Choroid plexus epithelial cell (primary cell): Measurements from ENCODE around the gene RAET1L.
A peak's percentile ranks its signal among the peaks of the same experiment; 100 is the strongest.
"Not testable (repeated sequence)": the region's sequence is repeated elsewhere in the genome, so short reads cannot be mapped to it uniquely, and the experiment has no call there.

Experiments used
- DNase-seq: peaks from one replicate; pipeline ENCODE4 v3.0.0-alpha.2; 2010; ENCODE audit warnings: low read depth
- H3K4me3 ChIP-seq: 2 replicates; pipeline ENCODE4 v1.5.1; 2011; ENCODE audit warnings: low read depth, mild to moderate bottlenecking, control low read depth, low read length, moderate library complexity
- TF ChIP-seq, protein P1 (sequence below): conservative IDR thresholded peaks from 2 replicates; pipeline ENCODE4 v1.5.1; 2011; ENCODE audit warnings: low read depth, mild to moderate bottlenecking, control low read depth, inconsistent platforms, low read length, moderate library complexity

RAET1L gene, protein sequence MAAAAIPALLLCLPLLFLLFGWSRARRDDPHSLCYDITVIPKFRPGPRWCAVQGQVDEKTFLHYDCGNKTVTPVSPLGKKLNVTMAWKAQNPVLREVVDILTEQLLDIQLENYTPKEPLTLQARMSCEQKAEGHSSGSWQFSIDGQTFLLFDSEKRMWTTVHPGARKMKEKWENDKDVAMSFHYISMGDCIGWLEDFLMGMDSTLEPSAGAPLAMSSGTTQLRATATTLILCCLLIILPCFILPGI

DNA sequence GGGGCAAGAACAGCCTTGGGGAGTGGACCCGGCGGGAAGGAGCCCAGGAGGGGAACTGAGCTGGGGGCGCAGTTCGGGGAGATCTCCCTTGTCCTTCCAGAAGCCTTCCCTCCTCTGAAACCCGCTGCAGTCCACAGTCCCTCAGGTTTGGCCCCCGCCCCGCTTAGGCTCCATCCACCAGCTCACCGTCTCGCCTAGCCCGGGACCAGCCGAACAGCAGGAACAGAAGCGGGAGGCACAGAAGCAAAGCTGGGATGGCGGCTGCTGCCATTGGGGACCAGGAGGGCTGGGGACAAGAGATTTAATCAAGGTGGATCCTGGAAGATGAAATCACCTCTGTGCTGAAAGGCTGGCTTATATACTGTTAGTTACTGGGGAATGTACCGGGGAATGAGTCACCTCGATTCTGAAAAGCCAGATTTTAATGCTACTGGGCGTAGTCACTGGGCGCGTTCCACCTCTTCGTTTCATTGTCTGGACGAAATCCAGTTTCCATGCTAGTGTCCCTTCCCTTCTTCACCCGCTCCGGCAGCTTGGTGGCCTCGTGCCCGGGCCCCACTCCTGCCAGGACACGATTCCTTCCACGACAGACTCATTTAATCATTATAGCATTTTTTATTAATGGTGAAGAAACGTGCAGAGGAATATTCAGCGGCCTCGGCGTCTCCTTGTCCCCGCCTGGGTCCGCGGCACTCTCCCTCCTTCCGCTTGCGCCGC, at the start of gene RAET1L:
RAET1L (minus strand) TSS at position 332 of the 717 bp plus-strand sequence; CDS start at position 271, 61 bp downstream.
- DNase-seq: peak; percentile 55
- TF ChIP-seq, protein P1, sequence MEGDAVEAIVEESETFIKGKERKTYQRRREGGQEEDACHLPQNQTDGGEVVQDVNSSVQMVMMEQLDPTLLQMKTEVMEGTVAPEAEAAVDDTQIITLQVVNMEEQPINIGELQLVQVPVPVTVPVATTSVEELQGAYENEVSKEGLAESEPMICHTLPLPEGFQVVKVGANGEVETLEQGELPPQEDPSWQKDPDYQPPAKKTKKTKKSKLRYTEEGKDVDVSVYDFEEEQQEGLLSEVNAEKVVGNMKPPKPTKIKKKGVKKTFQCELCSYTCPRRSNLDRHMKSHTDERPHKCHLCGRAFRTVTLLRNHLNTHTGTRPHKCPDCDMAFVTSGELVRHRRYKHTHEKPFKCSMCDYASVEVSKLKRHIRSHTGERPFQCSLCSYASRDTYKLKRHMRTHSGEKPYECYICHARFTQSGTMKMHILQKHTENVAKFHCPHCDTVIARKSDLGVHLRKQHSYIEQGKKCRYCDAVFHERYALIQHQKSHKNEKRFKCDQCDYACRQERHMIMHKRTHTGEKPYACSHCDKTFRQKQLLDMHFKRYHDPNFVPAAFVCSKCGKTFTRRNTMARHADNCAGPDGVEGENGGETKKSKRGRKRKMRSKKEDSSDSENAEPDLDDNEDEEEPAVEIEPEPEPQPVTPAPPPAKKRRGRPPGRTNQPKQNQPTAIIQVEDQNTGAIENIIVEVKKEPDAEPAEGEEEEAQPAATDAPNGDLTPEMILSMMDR: no peak

DNA sequence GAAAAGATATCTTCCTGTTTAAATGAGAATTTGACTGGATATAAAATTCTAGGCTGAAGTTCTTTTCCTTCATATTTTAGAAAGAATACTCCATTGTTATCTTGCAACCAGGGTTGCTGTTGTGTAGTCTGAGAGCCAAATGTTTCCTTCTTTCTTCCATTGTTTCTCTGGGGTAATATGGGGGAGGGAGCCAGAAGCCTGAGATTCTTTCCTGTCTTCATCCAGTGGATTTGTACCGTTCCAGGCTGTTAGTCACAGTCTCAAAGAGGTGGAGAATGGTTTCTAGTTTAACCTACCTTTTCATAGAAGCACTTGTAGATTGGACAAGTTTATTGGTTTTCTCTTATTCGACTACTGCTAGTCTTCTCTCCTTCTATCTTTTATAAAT, 49.7 kb upstream of the RAET1L start:
- TF ChIP-seq, protein P1: no peak
- H3K4me3 ChIP-seq: no peak overlapping the region
- DNase-seq: no peak

More for the DNA sequence above, at the start of gene RAET1L:
- H3K4me3 ChIP-seq: peak within 1 kb of the TSS; percentile 34

DNA sequence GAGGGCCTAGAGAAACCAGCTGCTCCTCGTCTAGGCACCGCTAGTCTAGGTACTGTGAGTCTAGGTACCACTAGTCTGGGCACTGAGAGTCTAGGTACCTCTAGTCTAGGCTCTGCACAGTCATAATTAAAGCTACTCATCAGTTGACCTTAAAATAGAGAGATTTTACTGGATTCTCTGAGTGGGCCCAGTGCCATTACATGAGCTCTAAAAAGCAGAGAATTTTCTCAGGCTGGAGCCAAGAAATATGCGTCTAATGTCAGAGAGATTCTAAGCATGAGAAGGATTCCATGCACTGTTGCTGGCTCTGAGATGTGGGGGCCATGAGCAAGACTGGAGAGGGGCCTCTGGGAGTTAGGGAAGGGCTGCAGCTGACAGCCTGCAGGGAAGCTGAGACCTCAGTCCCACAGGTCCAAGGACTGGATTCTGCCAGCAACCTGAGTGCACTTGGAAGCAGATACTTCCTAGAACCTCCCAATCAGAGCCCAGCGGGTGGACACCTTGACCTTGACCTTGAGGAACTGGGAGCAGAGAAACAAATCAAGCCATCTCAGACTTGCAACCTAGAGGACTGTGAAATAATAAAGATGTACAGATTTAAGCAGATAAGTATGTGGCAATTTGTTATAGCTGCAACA, 49.2 kb upstream of the RAET1L start:
- DNase-seq, H3K4me3 ChIP-seq: not testable (repeated sequence)

DNA sequence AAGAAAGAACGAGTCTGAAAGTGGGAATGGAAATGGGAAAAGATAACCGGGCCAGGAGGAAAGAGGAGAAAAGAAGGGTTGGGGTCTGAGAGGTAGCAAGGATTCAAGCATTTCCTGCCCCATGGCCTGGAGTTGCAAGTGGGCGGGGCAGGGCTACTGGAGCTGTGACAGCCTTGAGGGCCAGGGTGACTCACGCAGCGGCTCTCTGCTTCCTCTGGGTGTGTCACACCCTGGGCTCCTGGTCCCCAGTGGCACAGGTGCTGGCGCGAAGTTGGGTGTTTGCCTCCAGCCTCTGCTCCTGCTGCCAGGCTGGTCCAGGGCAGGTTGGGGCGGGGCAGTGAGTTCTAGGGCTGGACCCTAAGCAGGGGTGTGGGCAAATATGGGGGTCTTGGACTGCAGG, 46.9 kb upstream of the RAET1L start:
- no peak overlapping the region for H3K4me3 ChIP-seq
- TF ChIP-seq, protein P1: no peak
- DNase-seq: no peak

DNA sequence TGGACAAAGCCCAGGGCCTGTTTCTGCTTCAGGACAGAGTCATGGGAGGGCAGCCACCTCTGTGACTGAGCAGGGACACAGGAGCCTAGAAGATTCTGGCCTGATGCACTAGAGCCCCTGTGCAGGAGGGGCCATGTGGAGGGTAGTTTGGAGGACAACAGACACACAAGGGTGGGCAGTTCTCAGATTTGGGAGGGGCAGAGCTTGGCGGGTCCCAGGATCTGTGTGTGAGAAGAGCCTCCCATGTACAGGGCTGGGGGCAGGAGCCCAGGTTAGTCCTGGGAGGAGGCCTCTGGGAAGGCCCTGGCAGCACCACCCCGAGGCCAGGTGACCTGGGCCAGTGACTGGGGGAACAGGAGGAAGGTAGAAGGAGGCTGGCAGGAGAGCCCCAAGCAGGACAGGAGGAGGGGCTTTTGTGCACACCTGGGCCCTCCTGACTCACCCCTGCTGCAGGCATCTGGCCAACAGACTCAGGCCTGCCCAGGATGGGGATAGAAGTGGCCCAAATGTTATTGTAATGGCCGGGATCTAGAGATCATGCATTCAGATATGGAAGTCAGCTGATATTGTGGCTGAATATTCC, 45.0 kb upstream of the RAET1L start:
- TF ChIP-seq, protein P1: no peak
- no peak for DNase-seq
- H3K4me3 ChIP-seq: no peak overlapping the region

DNA sequence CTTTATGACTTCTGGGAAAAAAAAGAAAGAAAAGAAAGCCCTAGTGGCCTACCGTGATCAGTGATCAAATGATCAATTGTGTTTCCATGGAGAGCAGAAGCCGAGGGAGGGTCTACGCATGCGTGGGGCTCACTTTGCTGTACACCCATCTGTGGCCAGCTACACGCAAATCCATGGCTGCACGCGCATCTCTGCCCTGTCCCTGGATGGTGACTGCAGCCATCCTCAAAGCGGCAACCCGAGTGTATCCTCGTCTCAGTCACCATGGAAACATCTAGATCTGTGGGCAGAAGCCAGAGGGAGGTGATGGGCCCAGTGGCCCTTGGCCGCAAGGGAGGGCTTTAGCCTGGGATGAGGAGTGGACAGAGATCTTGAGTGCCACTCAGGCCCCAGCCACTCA, 44.4 kb upstream of the RAET1L start:
- no peak for DNase-seq
- no peak overlapping the region for H3K4me3 ChIP-seq
- TF ChIP-seq, protein P1: no peak
